Lung (tissue), 12 donors: ENCODE data around the gene SH3TC1. TPM values are rescaled to one million over a fixed set of nuclear protein-coding genes. Genes with fewer than 3 reads are reported as not detected.

ENCODE experiments used
- ATAC-seq: fragments of 200-7000 bp; cut with Tn5 transposase; one replicate; pipeline ENCODE4 v1.9.1; 2020; ENCODE audit warnings: moderate number of reproducible peaks; ENCODE audit not compliant: insufficient read depth, low FRiP score
- DNase-seq, 3 donors: peaks; one replicate each; pipeline ENCODE4 v3.0.0-alpha.2; 2013 to 2017
- H3K27ac ChIP-seq, 2 donors: one replicate each; pipeline ENCODE4 v1.5.1; 2013; ENCODE audit warnings: mild to moderate bottlenecking in 2 of 2, moderate library complexity in 2 of 2, control low read depth in 1 of 2, inconsistent platforms in 1 of 2, low read depth in 1 of 2, low read length in 1 of 2
- H3K27me3 ChIP-seq, 3 donors: one replicate each; pipeline ENCODE4 v1.5.1; 2013; ENCODE audit warnings: low read length in 2 of 3; ENCODE audit not compliant: control insufficient read depth in 3 of 3, insufficient read depth in 3 of 3
- H3K36me3 ChIP-seq, 4 donors: one replicate each; pipeline ENCODE4 v1.5.1; 2013; ENCODE audit warnings: low read length in 4 of 4, mild to moderate bottlenecking in 1 of 4, moderate library complexity in 1 of 4; ENCODE audit not compliant: control insufficient read depth in 4 of 4, insufficient read depth in 4 of 4
- H3K4me1 ChIP-seq, 5 donors: one replicate each; pipeline ENCODE4 v1.5.1; 2013; ENCODE audit warnings: low read length in 5 of 5, mild to moderate bottlenecking in 2 of 5, moderate library complexity in 1 of 5; ENCODE audit not compliant: control insufficient read depth in 5 of 5, insufficient read depth in 5 of 5
- H3K4me3 ChIP-seq: one replicate; pipeline ENCODE4 v1.5.1; 2013; ENCODE audit warnings: mild to moderate bottlenecking, control low read depth, moderate library complexity
- H3K9ac ChIP-seq, 2 donors: one replicate each; pipeline ENCODE4 v1.5.1; 2013; ENCODE audit warnings: low read length in 2 of 2, control low read depth in 1 of 2; ENCODE audit not compliant: insufficient read depth in 1 of 2
- H3K9me3 ChIP-seq, 4 donors: one replicate each; pipeline ENCODE4 v1.5.1; 2013; ENCODE audit warnings: low read length in 3 of 4, mild to moderate bottlenecking in 1 of 4, moderate library complexity in 1 of 4; ENCODE audit not compliant: control insufficient read depth in 4 of 4, insufficient read depth in 3 of 4
- WGBS, 2 donors: extraction: QIAGEN DNeasy Blood & Tissue Kit; methylation state at CpG; one replicate each; pipeline ENCODE4 v1.1.7; 2013; 5-methylcytosine and 5-hydroxymethylcytosine counted together
- polyA plus RNA-seq, 2 donors: library from polyadenylated mRNA; stranded (reverse); fragments of 200-250 nt; gene quantifications; one replicate each; pipeline ENCODE4 v1.2.1, GENCODE V29; 2013
- total RNA-seq, 2 donors: library from RNA; depleted of rRNA in 1 of 2; stranded (reverse); fragments of >200 nt in 1 of 2; gene quantifications; one replicate each; pipeline ENCODE4 v1.2.1, GENCODE V29; 2014 to 2021
- TF ChIP-seq, protein P1 (sequence below): IDR thresholded peaks from 2 replicates; pipeline ENCODE4 v1.5.1; 2012; ENCODE audit warnings: mild to moderate bottlenecking; ENCODE audit errors: control extremely low read depth, extremely low read depth
- donor health status: control.
- donor health status: control.
- donor health status: Bipolar disorder and iron deficiency.
- donor health status: healthy.
- donor health status: DM: yes; HTN: yes; CAD: no.

SH3TC1 gene
- total and polyA plus RNA-seq, 4 donors: 21.4 to 67.3 (median 38.1) TPM

DNA sequence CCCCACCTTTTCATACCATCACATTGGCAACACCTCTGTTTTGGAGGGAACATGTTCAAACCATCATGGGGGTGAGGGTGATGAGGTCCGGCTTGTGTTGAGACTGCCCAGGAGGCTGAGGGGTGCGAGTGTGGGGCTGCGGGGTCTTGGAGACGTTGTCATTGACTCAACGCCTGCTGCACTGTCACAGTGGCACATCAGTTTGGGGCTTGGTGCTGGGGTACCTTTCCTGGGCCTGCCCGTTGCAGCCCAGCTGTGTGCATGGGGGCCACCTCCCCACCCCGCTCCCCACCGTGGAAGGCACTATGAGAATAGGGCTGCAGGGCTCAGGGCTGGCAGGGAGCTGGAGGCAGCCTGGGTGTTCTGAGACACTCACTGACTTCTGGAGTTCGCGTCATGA lies 72.7 kb downstream of the SH3TC1 start:
- Histone ChIP-seq H3K4me1 (peaks cover 0 to 63% (median 20%) of the 10 kb centered on the region in 5 donors), H3K27ac (no peak overlapping the region), H3K36me3 (no peaks in the 10 kb centered on the region), H3K27me3 (peaks cover 0 to 7% (median 0%) of the 10 kb centered on the region in 3 donors), H3K9ac (no peak overlapping the region), H3K4me3 (no peak overlapping the region), H3K9me3 (no peaks in the 10 kb centered on the region)
- 92 to 95% methylated on average over 10 of the region's 10 CpGs for WGBS, 2 donors
- TF ChIP-seq, protein P1, sequence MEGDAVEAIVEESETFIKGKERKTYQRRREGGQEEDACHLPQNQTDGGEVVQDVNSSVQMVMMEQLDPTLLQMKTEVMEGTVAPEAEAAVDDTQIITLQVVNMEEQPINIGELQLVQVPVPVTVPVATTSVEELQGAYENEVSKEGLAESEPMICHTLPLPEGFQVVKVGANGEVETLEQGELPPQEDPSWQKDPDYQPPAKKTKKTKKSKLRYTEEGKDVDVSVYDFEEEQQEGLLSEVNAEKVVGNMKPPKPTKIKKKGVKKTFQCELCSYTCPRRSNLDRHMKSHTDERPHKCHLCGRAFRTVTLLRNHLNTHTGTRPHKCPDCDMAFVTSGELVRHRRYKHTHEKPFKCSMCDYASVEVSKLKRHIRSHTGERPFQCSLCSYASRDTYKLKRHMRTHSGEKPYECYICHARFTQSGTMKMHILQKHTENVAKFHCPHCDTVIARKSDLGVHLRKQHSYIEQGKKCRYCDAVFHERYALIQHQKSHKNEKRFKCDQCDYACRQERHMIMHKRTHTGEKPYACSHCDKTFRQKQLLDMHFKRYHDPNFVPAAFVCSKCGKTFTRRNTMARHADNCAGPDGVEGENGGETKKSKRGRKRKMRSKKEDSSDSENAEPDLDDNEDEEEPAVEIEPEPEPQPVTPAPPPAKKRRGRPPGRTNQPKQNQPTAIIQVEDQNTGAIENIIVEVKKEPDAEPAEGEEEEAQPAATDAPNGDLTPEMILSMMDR: no peak
- no peak for ATAC-seq
- DNase-seq: no peak

DNA sequence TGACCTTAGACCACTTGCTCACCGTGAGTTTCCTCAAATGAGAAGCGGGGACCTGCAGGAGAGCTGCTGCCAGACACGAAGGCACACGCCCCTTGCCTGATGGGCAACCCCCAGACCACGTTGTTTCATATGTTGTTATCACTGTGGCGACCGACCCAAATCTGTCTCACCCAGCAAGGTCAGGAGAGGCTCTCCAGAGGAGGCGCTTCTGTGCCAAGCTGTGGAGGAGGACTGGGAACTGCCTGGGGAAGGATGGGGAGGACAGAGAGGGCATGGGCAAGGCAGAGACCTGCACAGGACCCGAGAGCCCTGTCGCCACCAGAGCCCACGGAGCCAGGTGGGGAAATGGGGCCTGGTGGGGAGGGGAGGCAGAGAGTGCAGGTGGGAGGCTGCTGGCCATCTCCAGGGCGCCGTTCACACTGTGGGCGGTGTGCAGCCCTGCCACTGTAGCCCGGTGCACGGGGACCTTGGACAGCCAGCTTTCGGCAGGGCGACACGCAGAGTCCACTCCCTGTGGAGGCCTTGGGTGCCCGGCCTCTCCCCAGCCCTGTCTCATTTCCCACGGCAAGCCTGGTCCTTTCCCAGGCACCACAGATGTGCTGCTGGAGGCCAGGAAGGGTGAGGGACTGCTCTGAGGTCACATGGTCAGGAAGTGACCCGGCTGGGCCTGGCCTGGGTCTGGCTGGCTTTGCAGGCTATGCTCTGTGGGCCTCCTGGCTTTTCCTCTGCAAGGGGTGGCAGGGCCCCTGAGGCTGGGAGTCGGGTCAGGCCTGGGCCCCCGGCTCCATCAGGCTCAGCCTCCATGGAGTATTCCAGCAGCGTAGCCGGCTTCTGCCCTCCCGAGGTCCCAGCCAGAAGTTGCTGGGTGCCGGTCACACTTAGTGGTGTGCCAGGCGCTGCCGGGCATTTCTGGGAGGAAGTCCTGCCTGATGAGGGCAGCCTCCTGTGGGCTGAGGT lies 73.7 kb downstream of the SH3TC1 start:
- WGBS, 2 donors: 52 to 65% methylated on average over 25 to 30 of the region's 30 CpGs
- Histone ChIP-seq H3K36me3 (no peaks in the 10 kb centered on the region), H3K4me1 (peaks cover 0 to 59% (median 20%) of the 10 kb centered on the region in 5 donors), H3K27ac (peak overlapping the region in 1 of 2 donors; percentile 18), H3K4me3 (no peak overlapping the region), H3K9me3 (no peaks in the 10 kb centered on the region), H3K27me3 (peaks cover 0 to 7% (median 0%) of the 10 kb centered on the region in 3 donors), H3K9ac (no peak overlapping the region)
- peak in 2 of 3 donors; percentile 33 to 51 for DNase-seq
- TF ChIP-seq, protein P1: no peak
- no peak for ATAC-seq

DNA sequence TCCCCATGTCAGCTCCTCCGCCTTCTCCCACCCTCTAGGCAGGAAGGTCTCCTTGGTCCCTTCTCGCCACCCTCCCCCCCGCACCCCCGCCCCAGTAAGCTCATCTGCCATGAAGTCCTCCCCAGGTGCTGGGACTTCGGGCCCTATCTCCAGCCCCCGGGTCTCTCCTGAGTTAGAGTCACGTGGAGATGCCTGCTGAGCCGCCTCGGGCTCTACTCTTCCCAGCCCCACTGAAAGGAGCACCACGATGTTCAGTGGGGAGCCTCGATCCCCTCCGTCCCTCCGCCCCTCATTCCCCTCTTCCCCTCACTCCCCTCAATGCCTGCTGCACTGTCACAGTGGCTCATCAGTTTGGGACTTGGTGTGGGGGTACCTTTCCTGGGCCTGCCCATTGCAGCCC lies 74.4 kb downstream of the SH3TC1 start:
- DNase-seq (no peak), ATAC-seq (no peak)
- Histone ChIP-seq H3K36me3 (no peaks in the 10 kb centered on the region), H3K4me1 (peaks cover 0 to 66% (median 22%) of the 10 kb centered on the region in 5 donors), H3K9me3 (no peaks in the 10 kb centered on the region), H3K27ac (peak overlapping the region in 1 of 2 donors; percentile 18), H3K27me3 (peaks cover 0 to 7% (median 0%) of the 10 kb centered on the region in 3 donors), H3K4me3 (no peak overlapping the region), H3K9ac (no peak overlapping the region)
- WGBS, 2 donors: 72 to 88% methylated on average over 12 to 13 of the region's 13 CpGs
- TF ChIP-seq, protein P1: no peak
